HS-5 (cell line): ENCODE data around the gene MYMK.

Source experiments
- DNase-seq: peaks from one replicate; pipeline ENCODE4 v3.0.0-alpha.2; 2012; ENCODE audit warnings: low read depth

Gene MYMK

GRCh38 chr9:133558191-133559126, 33.7 kb upstream of the MYMK start:
- peak; percentile 44 for DNase-seq

- DNase-seq, result no peak
Measured at GRCh38 chr9:133557581-133557980, 32.8 kb upstream of the MYMK start.

- no peak for DNase-seq
Measured at GRCh38 chr9:133556354-133556753, 31.6 kb upstream of the MYMK start.

GRCh38 chr9:133554729-133555128, 30.0 kb upstream of the MYMK start:
- no peak for DNase-seq

GRCh38 chr9:133553973-133554713, 29.4 kb upstream of the MYMK start:
- no peak for DNase-seq

- no peak for DNase-seq
Measured at GRCh38 chr9:133553123-133553522, 28.4 kb upstream of the MYMK start.

- no peak for DNase-seq
Measured at GRCh38 chr9:133552236-133552635, 27.5 kb upstream of the MYMK start.

GRCh38 chr9:133551446-133551845, 26.7 kb upstream of the MYMK start:
- no peak for DNase-seq

- no peak for DNase-seq
Measured at GRCh38 chr9:133547116-133547515, 22.4 kb upstream of the MYMK start.

- DNase-seq, result no peak
Measured at GRCh38 chr9:133546287-133546680, 21.5 kb upstream of the MYMK start.

GRCh38 chr9:133545494-133546286, 20.9 kb upstream of the MYMK start:
- DNase-seq, result no peak

GRCh38 chr9:133543772-133544467, 19.2 kb upstream of the MYMK start:
- DNase-seq, result no peak

GRCh38 chr9:133542002-133542401, 17.2 kb upstream of the MYMK start:
- no peak for DNase-seq

GRCh38 chr9:133540698-133541025, 15.9 kb upstream of the MYMK start:
- no peak for DNase-seq

GRCh38 chr9:133539991-133540697, 15.4 kb upstream of the MYMK start:
- DNase-seq, result no peak

- DNase-seq, result no peak
Measured at GRCh38 chr9:133538851-133539833, 14.4 kb upstream of the MYMK start.

- no peak for DNase-seq
Measured at GRCh38 chr9:133538176-133538575, 13.4 kb upstream of the MYMK start.

GRCh38 chr9:133537257-133537656, 12.5 kb upstream of the MYMK start:
- DNase-seq, result no peak

GRCh38 chr9:133536536-133536935, 11.8 kb upstream of the MYMK start:
- DNase-seq, result no peak

GRCh38 chr9:133536080-133536479, 11.3 kb upstream of the MYMK start:
- DNase-seq, result no peak
